KMS-11 (cell line): ENCODE results near the gene CDK5RAP2.

Experiments
- H2AFZ ChIP-seq: fragments of 200-600 bp; sonication (generic); 2 replicates; pipeline ENCODE4 v1.6.1; 2016; ENCODE audit warnings: antibody characterized with exemption, mixed run types, low read depth
- H3K27ac ChIP-seq: fragments of 200-600 bp; sonication (generic); 2 replicates; pipeline ENCODE4 v1.6.1; 2016; ENCODE audit warnings: mild to moderate bottlenecking, mixed run types
- H3K27me3 ChIP-seq: fragments of 200-600 bp; sonication (generic); 2 replicates; pipeline ENCODE4 v1.6.1; 2017; ENCODE audit warnings: mild to moderate bottlenecking, low read depth, mixed run types, moderate library complexity; ENCODE audit not compliant: insufficient read depth
- H3K36me3 ChIP-seq: fragments of 200-600 bp; sonication (generic); 2 replicates; pipeline ENCODE4 v1.6.1; 2017; ENCODE audit warnings: mild to moderate bottlenecking, mixed run types; ENCODE audit not compliant: insufficient read depth
- H3K4me1 ChIP-seq: fragments of 200-600 bp; sonication (generic); 2 replicates; pipeline ENCODE4 v1.6.1; 2016; ENCODE audit warnings: mild to moderate bottlenecking, low read depth, mixed run types; ENCODE audit not compliant: poor library complexity, severe bottlenecking
- H3K4me2 ChIP-seq: fragments of 200-600 bp; sonication (generic); 2 replicates; pipeline ENCODE4 v1.7.0; 2016; ENCODE audit warnings: mild to moderate bottlenecking, mixed run types
- H3K4me3 ChIP-seq: fragments of 200-600 bp; sonication (generic); IDR thresholded peaks from 2 replicates; pipeline ENCODE4 v1.6.1; 2017; ENCODE audit warnings: low read depth, low read length, mixed read lengths; ENCODE audit not compliant: insufficient read depth
- H3K79me2 ChIP-seq: fragments of 200-600 bp; sonication (generic); 2 replicates; pipeline ENCODE4 v1.6.1; 2016; ENCODE audit warnings: low read depth, mixed run types; ENCODE audit not compliant: insufficient read depth
- H3K9ac ChIP-seq: fragments of 200-600 bp; sonication (generic); 2 replicates; pipeline ENCODE4 v1.6.1; 2016; ENCODE audit warnings: mild to moderate bottlenecking, mixed run types
- H4K20me1 ChIP-seq: fragments of 200-600 bp; sonication (generic); 2 replicates; pipeline ENCODE4 v1.6.1; 2016; ENCODE audit warnings: mild to moderate bottlenecking, mixed run types; ENCODE audit not compliant: insufficient read depth
- TF ChIP-seq, protein P1 (sequence below): fragments of 200-600 bp; sonication (generic); conservative IDR thresholded peaks from 2 replicates; pipeline ENCODE4 v1.6.1; 2017; ENCODE audit warnings: low read depth, mild to moderate bottlenecking, antibody characterized with exemption, low read length, moderate library complexity, mixed read lengths

Gene CDK5RAP2

DNA sequence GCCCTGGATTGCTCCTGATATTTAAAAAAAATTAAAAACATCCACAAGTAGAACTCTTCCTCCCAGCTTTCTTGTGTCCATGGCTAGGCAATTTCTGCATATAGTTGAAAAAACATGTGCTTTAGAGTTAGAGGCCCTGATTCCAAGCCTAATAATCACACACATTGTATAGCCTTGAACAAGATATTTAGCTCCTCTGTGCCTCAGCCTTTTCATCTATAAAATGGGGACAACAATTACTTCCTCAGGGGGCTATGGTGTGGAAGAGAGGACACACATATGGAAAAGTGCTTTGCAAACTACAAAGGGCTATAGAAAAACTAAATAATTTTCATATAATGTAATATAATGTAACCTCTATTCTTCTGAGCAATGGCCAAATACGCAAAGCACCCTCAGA lies 23.0 kb upstream of the CDK5RAP2 start:
- H3K79me2 ChIP-seq = no peaks in the 10 kb centered on the region
- no peaks in the 10 kb centered on the region for H3K36me3 ChIP-seq
- H4K20me1 ChIP-seq = no peaks in the 10 kb centered on the region
- H3K4me3 ChIP-seq = no peak overlapping the region
- H2AFZ ChIP-seq = no peak overlapping the region
- H3K27ac ChIP-seq = no peak overlapping the region
- H3K4me1 ChIP-seq = no peaks in the 10 kb centered on the region
- TF ChIP-seq, protein P1, sequence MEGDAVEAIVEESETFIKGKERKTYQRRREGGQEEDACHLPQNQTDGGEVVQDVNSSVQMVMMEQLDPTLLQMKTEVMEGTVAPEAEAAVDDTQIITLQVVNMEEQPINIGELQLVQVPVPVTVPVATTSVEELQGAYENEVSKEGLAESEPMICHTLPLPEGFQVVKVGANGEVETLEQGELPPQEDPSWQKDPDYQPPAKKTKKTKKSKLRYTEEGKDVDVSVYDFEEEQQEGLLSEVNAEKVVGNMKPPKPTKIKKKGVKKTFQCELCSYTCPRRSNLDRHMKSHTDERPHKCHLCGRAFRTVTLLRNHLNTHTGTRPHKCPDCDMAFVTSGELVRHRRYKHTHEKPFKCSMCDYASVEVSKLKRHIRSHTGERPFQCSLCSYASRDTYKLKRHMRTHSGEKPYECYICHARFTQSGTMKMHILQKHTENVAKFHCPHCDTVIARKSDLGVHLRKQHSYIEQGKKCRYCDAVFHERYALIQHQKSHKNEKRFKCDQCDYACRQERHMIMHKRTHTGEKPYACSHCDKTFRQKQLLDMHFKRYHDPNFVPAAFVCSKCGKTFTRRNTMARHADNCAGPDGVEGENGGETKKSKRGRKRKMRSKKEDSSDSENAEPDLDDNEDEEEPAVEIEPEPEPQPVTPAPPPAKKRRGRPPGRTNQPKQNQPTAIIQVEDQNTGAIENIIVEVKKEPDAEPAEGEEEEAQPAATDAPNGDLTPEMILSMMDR = no peak
- H3K4me2 ChIP-seq = no peak overlapping the region
- H3K9ac ChIP-seq = no peak overlapping the region
- no peaks in the 10 kb centered on the region for H3K27me3 ChIP-seq

DNA sequence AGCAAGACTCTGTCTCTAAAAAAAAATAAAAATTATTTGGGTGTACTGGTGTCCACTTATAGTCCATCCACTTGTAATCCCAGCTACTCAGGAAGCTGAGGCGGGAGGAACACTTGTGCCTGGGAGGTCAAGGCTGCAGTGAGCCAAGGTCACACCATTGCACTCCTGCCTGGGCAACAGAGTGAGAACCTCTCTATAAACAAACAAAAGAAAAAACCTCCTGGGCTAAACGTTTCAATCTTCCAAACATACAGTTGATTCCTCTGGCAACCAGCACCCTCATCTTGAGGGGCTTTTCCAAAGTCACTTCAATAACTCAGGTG lies 13.9 kb upstream of the CDK5RAP2 start:
- Histone ChIP-seq H4K20me1 (no peaks in the 10 kb centered on the region), H3K9ac (no peak overlapping the region), H3K36me3 (no peaks in the 10 kb centered on the region), H3K4me1 (no peaks in the 10 kb centered on the region), H2AFZ (no peak overlapping the region), H3K27me3 (no peaks in the 10 kb centered on the region), H3K4me2 (no peak overlapping the region), H3K79me2 (no peaks in the 10 kb centered on the region), H3K4me3 (no peak overlapping the region), H3K27ac (no peak overlapping the region)
- TF ChIP-seq, protein P1 = no peak

DNA sequence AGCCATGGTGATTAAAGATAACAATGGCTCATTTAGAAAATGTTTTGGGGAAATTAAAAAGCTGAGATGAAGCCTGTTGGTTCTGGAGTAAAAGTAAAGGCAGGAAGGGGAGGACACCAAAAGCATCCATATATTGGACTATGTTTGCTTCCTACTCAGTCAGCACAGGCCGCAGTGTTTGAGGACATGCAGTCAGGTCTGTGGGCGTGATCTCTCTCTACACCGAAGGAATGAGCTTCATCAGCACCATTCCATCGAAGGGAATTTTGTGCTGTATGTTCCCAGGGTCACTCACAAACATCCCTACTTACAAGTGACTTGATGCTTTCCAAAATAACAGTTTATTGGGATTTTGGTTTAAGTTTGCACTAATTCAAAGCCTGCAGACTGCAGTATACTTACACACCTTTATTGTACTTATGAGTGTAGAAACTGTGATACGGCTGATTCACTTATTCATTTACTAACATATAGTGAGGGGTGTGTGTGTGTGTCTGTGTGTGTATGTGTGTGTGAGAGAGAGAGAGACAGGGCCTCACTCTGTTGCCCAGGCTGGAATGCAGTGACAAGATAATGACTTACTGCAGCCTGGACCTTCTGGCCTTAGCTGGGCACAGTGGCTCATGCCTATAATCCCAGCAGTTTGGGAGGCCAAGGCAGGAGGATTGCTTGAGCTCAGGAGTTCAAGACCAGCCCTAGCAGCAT lies 13.4 kb upstream of the CDK5RAP2 start:
- Histone ChIP-seq H3K4me2 (no peak overlapping the region), H4K20me1 (no peaks in the 10 kb centered on the region), H3K79me2 (no peaks in the 10 kb centered on the region), H2AFZ (no peak overlapping the region), H3K4me1 (no peaks in the 10 kb centered on the region), H3K27me3 (no peaks in the 10 kb centered on the region), H3K4me3 (no peak overlapping the region), H3K27ac (no peak overlapping the region), H3K36me3 (no peaks in the 10 kb centered on the region), H3K9ac (no peak overlapping the region)
- TF ChIP-seq, protein P1 = no peak

DNA sequence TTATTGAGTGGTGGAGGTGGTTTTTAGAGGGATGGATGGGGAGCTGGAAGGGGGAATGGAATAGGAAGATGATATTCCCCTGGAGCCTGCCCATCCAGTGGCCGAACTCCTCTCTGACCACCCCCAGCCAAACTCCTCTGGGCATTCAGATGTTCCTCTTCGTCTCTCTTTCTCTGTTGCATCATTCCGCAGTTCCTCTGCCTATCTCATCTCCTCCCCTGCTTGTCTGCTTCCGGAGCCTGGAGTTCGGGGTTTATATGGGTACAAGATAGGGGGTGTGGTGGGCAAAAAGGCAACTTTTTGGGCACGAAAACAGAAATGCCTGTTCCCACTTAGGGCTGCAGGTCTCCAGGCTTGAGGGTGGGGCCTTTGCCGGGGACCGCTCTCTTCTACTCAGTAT lies 12.2 kb upstream of the CDK5RAP2 start:
- Histone ChIP-seq H3K4me3 (no peak overlapping the region), H3K9ac (no peak overlapping the region), H3K27me3 (no peaks in the 10 kb centered on the region), H3K36me3 (no peaks in the 10 kb centered on the region), H3K79me2 (no peaks in the 10 kb centered on the region), H2AFZ (no peak overlapping the region), H3K4me2 (no peak overlapping the region), H3K27ac (no peak overlapping the region), H4K20me1 (no peaks in the 10 kb centered on the region), H3K4me1 (no peaks in the 10 kb centered on the region)
- TF ChIP-seq, protein P1 = no peak
